Fibroblast of lung (primary cell): ENCODE data around the gene CMIP.

Source experiments
- EZH2 ChIP-seq: IDR thresholded peaks from 2 replicates; pipeline ENCODE4 v1.5.1; 2012; ENCODE audit warnings: low read length, control low read depth, mild to moderate bottlenecking; ENCODE audit errors: missing control alignments
- TF ChIP-seq, protein P1 (sequence below), 2 donors: IDR thresholded peaks in 1 of 2; conservative IDR thresholded peaks in 1 of 2; 1 replicate in 1 of 2; 2 replicates in 1 of 2; pipeline ENCODE4 v1.5.1; 2011 to 2012; ENCODE audit warnings: low read length in 2 of 2, control low read depth in 1 of 2, inconsistent platforms in 1 of 2, low read depth in 1 of 2, mild to moderate bottlenecking in 1 of 2

DNA sequence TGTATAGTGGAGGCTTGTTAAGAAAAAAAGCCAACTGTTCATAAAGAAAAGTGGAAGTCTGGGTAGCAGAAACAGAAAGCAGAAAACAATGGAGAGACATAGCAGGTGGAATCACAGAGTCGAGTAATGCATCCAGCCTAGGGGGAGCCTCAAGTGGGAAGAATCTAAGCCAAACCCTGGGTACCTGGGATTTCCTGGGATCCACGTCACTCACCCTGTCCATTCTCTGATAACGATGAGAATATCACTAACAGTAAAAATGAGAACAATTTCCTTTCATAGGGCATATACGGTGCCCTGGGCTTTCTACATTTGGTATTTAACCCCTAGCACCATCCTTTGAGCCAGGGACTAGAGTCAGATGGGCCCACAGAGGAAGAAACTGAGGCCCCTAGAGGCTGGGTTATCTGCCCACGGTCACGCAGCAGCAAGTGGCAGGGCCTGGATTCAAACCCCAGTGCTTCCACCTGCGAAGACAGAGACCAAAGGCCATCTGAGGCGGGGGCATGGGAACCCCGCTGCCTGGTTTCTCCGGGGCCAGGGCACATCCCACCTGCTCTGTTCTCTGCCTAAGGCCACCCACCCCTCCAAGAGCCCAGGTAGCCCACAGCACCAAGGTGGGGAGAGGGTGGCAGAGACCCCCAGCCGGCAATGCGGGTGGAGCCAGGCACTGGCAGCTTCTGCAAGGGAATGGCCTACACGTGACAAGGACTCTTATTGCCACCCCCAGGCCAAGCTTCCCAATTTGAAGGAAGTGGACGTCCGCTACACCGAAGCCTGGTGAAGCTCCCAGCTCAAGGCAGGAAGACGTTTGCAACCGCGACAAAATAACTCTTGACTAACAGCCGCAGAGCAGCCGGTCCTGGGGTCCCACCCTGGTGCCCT, 264.6 kb downstream of the CMIP start:
- TF ChIP-seq, protein P1, sequence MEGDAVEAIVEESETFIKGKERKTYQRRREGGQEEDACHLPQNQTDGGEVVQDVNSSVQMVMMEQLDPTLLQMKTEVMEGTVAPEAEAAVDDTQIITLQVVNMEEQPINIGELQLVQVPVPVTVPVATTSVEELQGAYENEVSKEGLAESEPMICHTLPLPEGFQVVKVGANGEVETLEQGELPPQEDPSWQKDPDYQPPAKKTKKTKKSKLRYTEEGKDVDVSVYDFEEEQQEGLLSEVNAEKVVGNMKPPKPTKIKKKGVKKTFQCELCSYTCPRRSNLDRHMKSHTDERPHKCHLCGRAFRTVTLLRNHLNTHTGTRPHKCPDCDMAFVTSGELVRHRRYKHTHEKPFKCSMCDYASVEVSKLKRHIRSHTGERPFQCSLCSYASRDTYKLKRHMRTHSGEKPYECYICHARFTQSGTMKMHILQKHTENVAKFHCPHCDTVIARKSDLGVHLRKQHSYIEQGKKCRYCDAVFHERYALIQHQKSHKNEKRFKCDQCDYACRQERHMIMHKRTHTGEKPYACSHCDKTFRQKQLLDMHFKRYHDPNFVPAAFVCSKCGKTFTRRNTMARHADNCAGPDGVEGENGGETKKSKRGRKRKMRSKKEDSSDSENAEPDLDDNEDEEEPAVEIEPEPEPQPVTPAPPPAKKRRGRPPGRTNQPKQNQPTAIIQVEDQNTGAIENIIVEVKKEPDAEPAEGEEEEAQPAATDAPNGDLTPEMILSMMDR (conservative IDR thresholded peaks at IDR 0.05 in 1 of 2, IDR thresholded peaks at IDR 0.05 in 1 of 2; ENCODE audit: low read depth in 1 of 2, low read length in 2 of 2), result no peak
- no peak for TF ChIP-seq EZH2
